Measurements from ENCODE around the gene TMEM95. TPM values are rescaled to one million over a fixed set of nuclear protein-coding genes. Genes with fewer than 3 reads are reported as not detected.

Gene TMEM95
- total RNA-seq (2014; rRNA removed) (not detected in 2 replicates), Bru-seq, nascent RNA (percentile 32 among the genes with signal in this experiment), BruChase-seq, experiment 1, labeled RNA remaining after a 6-hour chase (percentile 23 among the genes with signal in this experiment), BruChase-seq, experiment 2, labeled RNA remaining after a 2-hour chase (not detected)
- long read RNA-seq = 0 reads

- H3F3A ChIP-seq (ENCODE audit: low read length, unreplicated experiment) = peaks cover 3% of the 10 kb centered on the region
- H3K9me3 ChIP-seq (ENCODE audit: low read length) = no peaks in the 10 kb centered on the region
- no peaks in the 10 kb centered on the region for H4K20me1 ChIP-seq (ENCODE audit: low read length)
- H3K4me1 ChIP-seq (ENCODE audit: insufficient read depth, low read length) = peaks cover 24% of the 10 kb centered on the region; the same call in 1 of the 2 replicates
- ChIA-PET POLR2A (ENCODE audit: unreplicated experiment) (no interaction called here), CTCF (no interaction called here)
- DNase-seq (no peak), ATAC-seq (no peak)
- no peak within 1 kb of the TSS for H3K9ac ChIP-seq (ENCODE audit: low read length)
- no peak for TF ChIP-seq EZH2 (IDR thresholded peaks at IDR 0.05; ENCODE audit: low read length, unreplicated experiment)
- TF ChIP-seq CTCF (conservative IDR thresholded peaks at IDR 0.05; ENCODE audit: low read depth, low read length) = no peak
- TF ChIP-seq EZH2phosphoT487 (IDR thresholded peaks at IDR 0.05; ENCODE audit: borderline replicate concordance, low read length) = no peak
- no peak within 1 kb of the TSS for H3K27ac ChIP-seq (ENCODE audit: low read length)
- H3K4me2 ChIP-seq (ENCODE audit: low read length) = peak within 1 kb of the TSS; percentile 99; the same call in 1 of the 2 replicates
- intact Hi-C loops (cut with micrococcal nuclease) = no loop called here
- no peak within 1 kb of the TSS for H3K4me3 ChIP-seq (ENCODE audit: low read length)
- no peaks in the 10 kb centered on the region for H3K9me2 ChIP-seq (replicated peaks; ENCODE audit: low read length)
- no TSS peak for BruUV-seq (replicated peaks)
- no peak within 1 kb of the TSS for H2AFZ ChIP-seq (ENCODE audit: low read length)
- no peaks in the 10 kb centered on the region for H3K36me3 ChIP-seq (ENCODE audit: low read depth, low read length)
- peaks cover 35% of the 10 kb centered on the region for H3K79me2 ChIP-seq (ENCODE audit: low read length)
- H3K27me3 ChIP-seq (ENCODE audit: low read length) = no peaks in the 10 kb centered on the region
Observed at GRCh38 chr17:7355053-7355452, at the start of gene TMEM95. TSS of gene TMEM95 (plus strand) at chr17:7355156. CDS start at chr17:7355205, 49 bp downstream.

GRCh38 chr17:7306911-7307685, 47.9 kb upstream of the TMEM95 start, which contains the start of gene EIF5A:
TSS of gene EIF5A (plus strand) at chr17:7307628. CDS start at chr17:7309636, 2,008 bp downstream.
- TF ChIP-seq CTCF (conservative IDR thresholded peaks at IDR 0.05; ENCODE audit: low read depth, low read length) = no peak
- TF ChIP-seq EZH2phosphoT487 (IDR thresholded peaks at IDR 0.05; ENCODE audit: borderline replicate concordance, low read length) = no peak
- no peak for TF ChIP-seq EZH2 (IDR thresholded peaks at IDR 0.05; ENCODE audit: low read length, unreplicated experiment)
- peak within 1 kb of the TSS; percentile 100 for H3K9ac ChIP-seq (ENCODE audit: low read length)
- peaks cover 44% of the 10 kb centered on the region for H3K79me2 ChIP-seq (ENCODE audit: low read length)
- POLR2A ChIA-PET (ENCODE audit: unreplicated experiment) = no interaction called here
- H3K27me3 ChIP-seq (ENCODE audit: low read length) = no peaks in the 10 kb centered on the region
- BruUV-seq (replicated peaks) = no TSS peak
- no peaks in the 10 kb centered on the region for H3K9me2 ChIP-seq (replicated peaks; ENCODE audit: low read length)
- peaks cover 28% of the 10 kb centered on the region for H3K36me3 ChIP-seq (ENCODE audit: low read depth, low read length)
- peaks cover 3% of the 10 kb centered on the region for H3F3A ChIP-seq (ENCODE audit: low read length, unreplicated experiment)
- peaks cover 23% of the 10 kb centered on the region; the same call in 1 of the 2 replicates for H3K4me1 ChIP-seq (ENCODE audit: insufficient read depth, low read length)
- DNase-seq = peak; percentile 99
- intact Hi-C loops (cut with micrococcal nuclease) = loop anchor here (5.0 kb wide), 2 partner anchors 65 to 260 kb away; partner anchors contain the start of gene GABARAP
- peak within 1 kb of the TSS; percentile 85 for H3K4me3 ChIP-seq (ENCODE audit: low read length)
- H3K27ac ChIP-seq (ENCODE audit: low read length) = peak within 1 kb of the TSS; percentile 97
- H3K9me3 ChIP-seq (ENCODE audit: low read length) = no peaks in the 10 kb centered on the region
- peak within 1 kb of the TSS; percentile 86 for H2AFZ ChIP-seq (ENCODE audit: low read length)
- CTCF ChIA-PET = no interaction called here
- H4K20me1 ChIP-seq (ENCODE audit: low read length) = peaks cover 28% of the 10 kb centered on the region
- peak; percentile 75 for ATAC-seq
- peak within 1 kb of the TSS; percentile 94 for H3K4me2 ChIP-seq (ENCODE audit: low read length)
